GM06990 (cell line): Measurements from ENCODE around the gene FITM2.

Experiments
- DNase-seq: peaks from one replicate; pipeline ENCODE4 v3.0.0-alpha.2; 2011; ENCODE audit not compliant: insufficient read length; ENCODE audit errors: extremely low read depth
- H3K27me3 ChIP-seq: replicated peaks from 2 replicates; pipeline ENCODE4 v1.6.0; 2011; ENCODE audit warnings: low read length; ENCODE audit not compliant: control insufficient read depth, insufficient read depth
- H3K36me3 ChIP-seq: 2 replicates; pipeline ENCODE4 v1.5.1; 2011; ENCODE audit warnings: low read length; ENCODE audit not compliant: control insufficient read depth, insufficient read depth
- H3K4me3 ChIP-seq: replicated peaks from 2 replicates; pipeline ENCODE4 v1.5.1; 2011; ENCODE audit warnings: low read depth, mild to moderate bottlenecking, control low read depth, low read length
- CTCF ChIP-seq: IDR thresholded peaks from 2 replicates; pipeline ENCODE4 v1.5.1; 2011; ENCODE audit warnings: low read length, control low read depth, mild to moderate bottlenecking, inconsistent platforms; ENCODE audit not compliant: insufficient read depth, poor library complexity, severe bottlenecking

The FITM2 gene

GRCh38 chr20:44336725-44337380 lies 25.9 kb upstream of the FITM2 start, which contains the start of gene R3HDML:
TSS of gene R3HDML (plus strand) at chr20:44337043. CDS start at chr20:44337158, 115 bp downstream.
- TF ChIP-seq CTCF: no peak
- Histone ChIP-seq H3K27me3 (no peaks in the 10 kb centered on the region; the same call in 1 of the 2 replicates), H3K36me3 (no peaks in the 10 kb centered on the region), H3K4me3 (no peak within 1 kb of the TSS)
- DNase-seq: no peak

- no peak for DNase-seq
- no peaks in the 10 kb centered on the region for H3K36me3 ChIP-seq
- TF ChIP-seq CTCF: no peak
- no peaks in the 10 kb centered on the region; the same call in 1 of the 2 replicates for H3K27me3 ChIP-seq
- no peak overlapping the region for H3K4me3 ChIP-seq
Observed at GRCh38 chr20:44336086-44336485, 25.1 kb upstream of the FITM2 start.

- Histone ChIP-seq H3K27me3 (no peaks in the 10 kb centered on the region; the same call in 1 of the 2 replicates), H3K36me3 (no peaks in the 10 kb centered on the region), H3K4me3 (no peak overlapping the region)
- no peak for DNase-seq
- TF ChIP-seq CTCF: no peak
Observed at GRCh38 chr20:44335675-44336074, 24.7 kb upstream of the FITM2 start.

GRCh38 chr20:44334709-44335108 lies 23.7 kb upstream of the FITM2 start:
- DNase-seq: no peak
- no peaks in the 10 kb centered on the region; the same call in 1 of the 2 replicates for H3K27me3 ChIP-seq
- no peak for TF ChIP-seq CTCF

GRCh38 chr20:44334306-44334705 lies 23.3 kb upstream of the FITM2 start:
- TF ChIP-seq CTCF: no peak
- H3K4me3 ChIP-seq: no peak overlapping the region
- H3K36me3 ChIP-seq: no peaks in the 10 kb centered on the region
- DNase-seq: no peak
- no peaks in the 10 kb centered on the region; the same call in 1 of the 2 replicates for H3K27me3 ChIP-seq

More at GRCh38 chr20:44334709-44335108, 23.7 kb upstream of the FITM2 start:
- Histone ChIP-seq H3K4me3 (no peak overlapping the region), H3K36me3 (no peaks in the 10 kb centered on the region)
